ENCODE measurements around the gene TRIM65. TPM values are rescaled to one million over a fixed set of nuclear protein-coding genes. Genes with fewer than 3 reads are reported as not detected.

Gene TRIM65
- total and polyA plus RNA-seq, 2 experiments from 2014 or later = 13.8 to 54.0 TPM

DNA sequence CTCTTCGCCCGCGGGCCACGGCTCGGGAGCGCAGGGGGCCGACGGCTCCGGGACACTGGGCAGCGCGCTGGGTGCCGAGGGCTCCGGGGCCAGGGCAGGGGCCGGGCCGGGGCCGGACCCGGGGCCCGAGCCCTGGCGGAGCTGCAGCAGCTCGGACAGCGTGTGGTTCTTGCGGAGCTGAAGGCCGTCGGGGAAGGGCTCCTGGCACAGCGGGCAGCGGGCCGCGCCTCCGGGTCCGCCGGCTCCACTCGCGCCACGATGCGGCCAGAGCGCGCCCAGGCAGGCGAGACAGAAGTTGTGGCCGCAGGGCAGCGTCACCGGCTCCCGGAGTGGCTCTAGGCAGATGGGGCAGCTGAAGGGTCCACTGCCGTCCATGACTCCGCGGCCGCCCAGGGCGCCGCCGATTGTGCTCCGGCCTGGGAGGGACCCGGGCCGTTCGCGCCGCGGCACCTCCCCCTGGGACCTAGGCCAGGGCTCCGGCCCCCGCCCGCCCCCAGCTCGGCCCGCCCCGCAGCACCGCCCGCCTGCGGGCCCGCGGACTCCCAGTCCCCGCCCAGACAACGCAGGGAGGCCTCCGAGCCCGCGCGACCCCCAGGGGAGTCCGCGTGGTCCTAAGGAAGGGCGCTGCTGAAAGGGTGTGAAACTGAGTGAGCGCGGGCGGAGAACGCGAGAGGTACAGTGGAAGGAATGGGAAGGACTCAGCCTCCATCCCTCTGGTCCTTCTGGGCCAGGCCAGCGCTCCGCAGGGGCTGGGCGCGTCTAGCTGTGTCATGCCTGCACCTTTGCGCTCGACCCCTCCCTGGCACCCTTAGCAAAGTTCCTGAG, 18.4 kb downstream of the TRIM65 start, which contains the start of gene TRIM47:
TSS of gene TRIM47 (minus strand) at position 408 of the 825 bp plus-strand sequence. CDS start at position 375, 33 bp downstream.
- peak within 1 kb of the TSS; percentile 72 for H3K4me3 Mint-ChIP-seq
- Histone ChIP-seq H3K4me2 (peak within 1 kb of the TSS; percentile 97), H3K36me3 (ENCODE audit: insufficient read depth) (no peaks in the 10 kb centered on the region), H3K27ac (ENCODE audit: low read depth) (no peak within 1 kb of the TSS), H4K20me1 (replicated peaks; ENCODE audit: insufficient read depth) (no peaks in the 10 kb centered on the region), H3K4me3 (peak within 1 kb of the TSS; percentile 83), H3K79me2 (replicated peaks; ENCODE audit: insufficient read depth) (no peaks in the 10 kb centered on the region), H3K9me2 (ENCODE audit: insufficient read depth) (no peaks in the 10 kb centered on the region), H3K27me3 (ENCODE audit: insufficient read depth) (peaks cover 37% of the 10 kb centered on the region), H3K4me1 (ENCODE audit: insufficient read depth) (peaks cover 7% of the 10 kb centered on the region; the same call in 1 of the 2 replicates), H2AFZ (peak within 1 kb of the TSS; percentile 99), H3F3A (replicated peaks; ENCODE audit: low read depth) (peaks cover 29% of the 10 kb centered on the region)
- peak; percentile 77 for DNase-seq (ENCODE audit: low spot score)
- H3K9me3 Mint-ChIP-seq = no peaks in the 10 kb centered on the region
- peaks cover 16% of the 10 kb centered on the region for H3K4me1 Mint-ChIP-seq
- TF ChIP-seq EZH2 (IDR thresholded peaks at IDR 0.05; ENCODE audit: low read depth, unreplicated experiment) (peak; percentile 25), CREB1 (CRISPR knock-in tag; IDR thresholded peaks at IDR 0.05; ENCODE audit: low read depth) (no peak), POLR2AphosphoS5 (IDR thresholded peaks at IDR 0.05; ENCODE audit: low read depth) (no peak), ZNF114 (CRISPR knock-in tag; IDR thresholded peaks at IDR 0.05) (no peak), STAT1 (IDR thresholded peaks at IDR 0.05; ENCODE audit: unreplicated experiment) (no peak), JUNB (IDR thresholded peaks at IDR 0.05; ENCODE audit: unreplicated experiment) (no peak), EZH2phosphoT487 (IDR thresholded peaks at IDR 0.05; ENCODE audit: unreplicated experiment) (no peak), ZNF331 (CRISPR knock-in tag; IDR thresholded peaks at IDR 0.05; ENCODE audit: low read depth) (no peak)
- TF ChIP-seq, protein P1, sequence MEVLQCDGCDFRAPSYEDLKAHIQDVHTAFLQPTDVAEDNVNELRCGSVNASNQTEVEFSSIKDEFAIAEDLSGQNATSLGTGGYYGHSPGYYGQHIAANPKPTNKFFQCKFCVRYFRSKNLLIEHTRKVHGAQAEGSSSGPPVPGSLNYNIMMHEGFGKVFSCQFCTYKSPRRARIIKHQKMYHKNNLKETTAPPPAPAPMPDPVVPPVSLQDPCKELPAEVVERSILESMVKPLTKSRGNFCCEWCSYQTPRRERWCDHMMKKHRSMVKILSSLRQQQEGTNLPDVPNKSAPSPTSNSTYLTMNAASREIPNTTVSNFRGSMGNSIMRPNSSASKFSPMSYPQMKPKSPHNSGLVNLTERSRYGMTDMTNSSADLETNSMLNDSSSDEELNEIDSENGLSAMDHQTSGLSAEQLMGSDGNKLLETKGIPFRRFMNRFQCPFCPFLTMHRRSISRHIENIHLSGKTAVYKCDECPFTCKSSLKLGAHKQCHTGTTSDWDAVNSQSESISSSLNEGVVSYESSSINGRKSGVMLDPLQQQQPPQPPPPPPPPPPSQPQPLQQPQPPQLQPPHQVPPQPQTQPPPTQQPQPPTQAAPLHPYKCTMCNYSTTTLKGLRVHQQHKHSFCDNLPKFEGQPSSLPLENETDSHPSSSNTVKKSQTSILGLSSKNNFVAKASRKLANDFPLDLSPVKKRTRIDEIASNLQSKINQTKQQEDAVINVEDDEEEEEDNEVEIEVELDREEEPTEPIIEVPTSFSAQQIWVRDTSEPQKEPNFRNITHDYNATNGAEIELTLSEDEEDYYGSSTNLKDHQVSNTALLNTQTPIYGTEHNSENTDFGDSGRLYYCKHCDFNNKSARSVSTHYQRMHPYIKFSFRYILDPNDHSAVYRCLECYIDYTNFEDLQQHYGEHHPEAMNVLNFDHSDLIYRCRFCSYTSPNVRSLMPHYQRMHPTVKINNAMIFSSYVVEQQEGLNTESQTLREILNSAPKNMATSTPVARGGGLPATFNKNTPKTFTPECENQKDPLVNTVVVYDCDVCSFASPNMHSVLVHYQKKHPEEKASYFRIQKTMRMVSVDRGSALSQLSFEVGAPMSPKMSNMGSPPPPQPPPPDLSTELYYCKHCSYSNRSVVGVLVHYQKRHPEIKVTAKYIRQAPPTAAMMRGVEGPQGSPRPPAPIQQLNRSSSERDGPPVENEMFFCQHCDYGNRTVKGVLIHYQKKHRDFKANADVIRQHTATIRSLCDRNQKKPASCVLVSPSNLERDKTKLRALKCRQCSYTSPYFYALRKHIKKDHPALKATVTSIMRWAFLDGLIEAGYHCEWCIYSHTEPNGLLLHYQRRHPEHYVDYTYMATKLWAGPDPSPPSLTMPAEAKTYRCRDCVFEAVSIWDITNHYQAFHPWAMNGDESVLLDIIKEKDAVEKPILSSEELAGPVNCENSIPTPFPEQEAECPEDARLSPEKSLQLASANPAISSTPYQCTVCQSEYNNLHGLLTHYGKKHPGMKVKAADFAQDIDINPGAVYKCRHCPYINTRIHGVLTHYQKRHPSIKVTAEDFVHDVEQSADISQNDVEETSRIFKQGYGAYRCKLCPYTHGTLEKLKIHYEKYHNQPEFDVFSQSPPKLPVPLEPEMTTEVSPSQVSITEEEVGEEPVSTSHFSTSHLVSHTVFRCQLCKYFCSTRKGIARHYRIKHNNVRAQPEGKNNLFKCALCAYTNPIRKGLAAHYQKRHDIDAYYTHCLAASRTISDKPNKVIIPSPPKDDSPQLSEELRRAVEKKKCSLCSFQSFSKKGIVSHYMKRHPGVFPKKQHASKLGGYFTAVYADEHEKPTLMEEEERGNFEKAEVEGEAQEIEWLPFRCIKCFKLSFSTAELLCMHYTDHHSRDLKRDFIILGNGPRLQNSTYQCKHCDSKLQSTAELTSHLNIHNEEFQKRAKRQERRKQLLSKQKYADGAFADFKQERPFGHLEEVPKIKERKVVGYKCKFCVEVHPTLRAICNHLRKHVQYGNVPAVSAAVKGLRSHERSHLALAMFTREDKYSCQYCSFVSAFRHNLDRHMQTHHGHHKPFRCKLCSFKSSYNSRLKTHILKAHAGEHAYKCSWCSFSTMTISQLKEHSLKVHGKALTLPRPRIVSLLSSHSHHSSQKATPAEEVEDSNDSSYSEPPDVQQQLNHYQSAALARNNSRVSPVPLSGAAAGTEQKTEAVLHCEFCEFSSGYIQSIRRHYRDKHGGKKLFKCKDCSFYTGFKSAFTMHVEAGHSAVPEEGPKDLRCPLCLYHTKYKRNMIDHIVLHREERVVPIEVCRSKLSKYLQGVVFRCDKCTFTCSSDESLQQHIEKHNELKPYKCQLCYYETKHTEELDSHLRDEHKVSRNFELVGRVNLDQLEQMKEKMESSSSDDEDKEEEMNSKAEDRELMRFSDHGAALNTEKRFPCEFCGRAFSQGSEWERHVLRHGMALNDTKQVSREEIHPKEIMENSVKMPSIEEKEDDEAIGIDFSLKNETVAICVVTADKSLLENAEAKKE (CRISPR knock-in tag; IDR thresholded peaks at IDR 0.05) = no peak
- TF ChIP-seq, protein P2, sequence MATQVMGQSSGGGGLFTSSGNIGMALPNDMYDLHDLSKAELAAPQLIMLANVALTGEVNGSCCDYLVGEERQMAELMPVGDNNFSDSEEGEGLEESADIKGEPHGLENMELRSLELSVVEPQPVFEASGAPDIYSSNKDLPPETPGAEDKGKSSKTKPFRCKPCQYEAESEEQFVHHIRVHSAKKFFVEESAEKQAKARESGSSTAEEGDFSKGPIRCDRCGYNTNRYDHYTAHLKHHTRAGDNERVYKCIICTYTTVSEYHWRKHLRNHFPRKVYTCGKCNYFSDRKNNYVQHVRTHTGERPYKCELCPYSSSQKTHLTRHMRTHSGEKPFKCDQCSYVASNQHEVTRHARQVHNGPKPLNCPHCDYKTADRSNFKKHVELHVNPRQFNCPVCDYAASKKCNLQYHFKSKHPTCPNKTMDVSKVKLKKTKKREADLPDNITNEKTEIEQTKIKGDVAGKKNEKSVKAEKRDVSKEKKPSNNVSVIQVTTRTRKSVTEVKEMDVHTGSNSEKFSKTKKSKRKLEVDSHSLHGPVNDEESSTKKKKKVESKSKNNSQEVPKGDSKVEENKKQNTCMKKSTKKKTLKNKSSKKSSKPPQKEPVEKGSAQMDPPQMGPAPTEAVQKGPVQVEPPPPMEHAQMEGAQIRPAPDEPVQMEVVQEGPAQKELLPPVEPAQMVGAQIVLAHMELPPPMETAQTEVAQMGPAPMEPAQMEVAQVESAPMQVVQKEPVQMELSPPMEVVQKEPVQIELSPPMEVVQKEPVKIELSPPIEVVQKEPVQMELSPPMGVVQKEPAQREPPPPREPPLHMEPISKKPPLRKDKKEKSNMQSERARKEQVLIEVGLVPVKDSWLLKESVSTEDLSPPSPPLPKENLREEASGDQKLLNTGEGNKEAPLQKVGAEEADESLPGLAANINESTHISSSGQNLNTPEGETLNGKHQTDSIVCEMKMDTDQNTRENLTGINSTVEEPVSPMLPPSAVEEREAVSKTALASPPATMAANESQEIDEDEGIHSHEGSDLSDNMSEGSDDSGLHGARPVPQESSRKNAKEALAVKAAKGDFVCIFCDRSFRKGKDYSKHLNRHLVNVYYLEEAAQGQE (IDR thresholded peaks at IDR 0.05; ENCODE audit: unreplicated experiment) = no peak
- TF ChIP-seq, protein P3, sequence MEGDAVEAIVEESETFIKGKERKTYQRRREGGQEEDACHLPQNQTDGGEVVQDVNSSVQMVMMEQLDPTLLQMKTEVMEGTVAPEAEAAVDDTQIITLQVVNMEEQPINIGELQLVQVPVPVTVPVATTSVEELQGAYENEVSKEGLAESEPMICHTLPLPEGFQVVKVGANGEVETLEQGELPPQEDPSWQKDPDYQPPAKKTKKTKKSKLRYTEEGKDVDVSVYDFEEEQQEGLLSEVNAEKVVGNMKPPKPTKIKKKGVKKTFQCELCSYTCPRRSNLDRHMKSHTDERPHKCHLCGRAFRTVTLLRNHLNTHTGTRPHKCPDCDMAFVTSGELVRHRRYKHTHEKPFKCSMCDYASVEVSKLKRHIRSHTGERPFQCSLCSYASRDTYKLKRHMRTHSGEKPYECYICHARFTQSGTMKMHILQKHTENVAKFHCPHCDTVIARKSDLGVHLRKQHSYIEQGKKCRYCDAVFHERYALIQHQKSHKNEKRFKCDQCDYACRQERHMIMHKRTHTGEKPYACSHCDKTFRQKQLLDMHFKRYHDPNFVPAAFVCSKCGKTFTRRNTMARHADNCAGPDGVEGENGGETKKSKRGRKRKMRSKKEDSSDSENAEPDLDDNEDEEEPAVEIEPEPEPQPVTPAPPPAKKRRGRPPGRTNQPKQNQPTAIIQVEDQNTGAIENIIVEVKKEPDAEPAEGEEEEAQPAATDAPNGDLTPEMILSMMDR (conservative IDR thresholded peaks at IDR 0.05; ENCODE audit: low read depth in 2 of 2) = 0 out of 4 replicates have a peak, but pooled peaks of 1 of the 2 experiments have one; percentile 1
- ATAC-seq = peak; percentile 18
- H3K36me3 Mint-ChIP-seq (ENCODE audit: low read depth) = no peaks in the 10 kb centered on the region; the same call in 2 of the 3 replicates
- peaks cover 40% of the 10 kb centered on the region for H3K27me3 Mint-ChIP-seq (ENCODE audit: insufficient read depth, low read depth, poor library complexity)
- no peak within 1 kb of the TSS for H3K27ac Mint-ChIP-seq
